RWPE2 (cell line): ENCODE measurements around the gene CLSTN2.

Source experiments
- ATAC-seq: fragments of 200-7000 bp; cut with Tn5 transposase; 3 replicates; pipeline ENCODE4 v1.9.1; 2021; ENCODE audit warnings: low read depth
- DNase-seq: peaks from one replicate; pipeline ENCODE4 v3.0.0-alpha.2; 2020; ENCODE audit warnings: low spot score
- H3K27ac ChIP-seq: fragments of 450-650 bp; 2 replicates; pipeline ENCODE4 v1.5.1; 2017; ENCODE audit warnings: mild to moderate bottlenecking; ENCODE audit not compliant: poor library complexity, severe bottlenecking
- H3K27me3 ChIP-seq: fragments of 250-450 bp; sonication (Bioruptor Pico); 2 replicates; pipeline ENCODE4 v1.5.1; 2021; ENCODE audit warnings: mild to moderate bottlenecking, moderate library complexity; ENCODE audit not compliant: insufficient read depth, poor library complexity, severe bottlenecking
- H3K36me3 ChIP-seq: fragments of 250-450 bp; sonication (Bioruptor Pico); 2 replicates; pipeline ENCODE4 v1.5.1; 2020; ENCODE audit warnings: low read depth, mild to moderate bottlenecking, moderate library complexity
- H3K4me1 ChIP-seq: fragments of 250-450 bp; sonication (Bioruptor Pico); 2 replicates; pipeline ENCODE4 v1.5.1; 2021; ENCODE audit warnings: mild to moderate bottlenecking, moderate library complexity; ENCODE audit not compliant: insufficient read depth, poor library complexity, severe bottlenecking
- H3K4me3 ChIP-seq: fragments of 250-450 bp; sonication (Bioruptor Pico); 2 replicates; pipeline ENCODE4 v1.5.1; 2021; ENCODE audit warnings: mild to moderate bottlenecking, moderate library complexity; ENCODE audit not compliant: severe bottlenecking
- H3K9me3 ChIP-seq: fragments of 250-450 bp; sonication (Bioruptor Pico); 2 replicates; pipeline ENCODE4 v1.5.1; 2021; ENCODE audit warnings: mild to moderate bottlenecking, moderate library complexity; ENCODE audit not compliant: severe bottlenecking
- TF ChIP-seq, protein P1 (sequence below): fragments of 450-650 bp; IDR thresholded peaks from one replicate; pipeline ENCODE4 v1.5.1; 2017; ENCODE audit warnings: mild to moderate bottlenecking, moderate library complexity; ENCODE audit not compliant: poor library complexity, severe bottlenecking

The CLSTN2 gene

DNA sequence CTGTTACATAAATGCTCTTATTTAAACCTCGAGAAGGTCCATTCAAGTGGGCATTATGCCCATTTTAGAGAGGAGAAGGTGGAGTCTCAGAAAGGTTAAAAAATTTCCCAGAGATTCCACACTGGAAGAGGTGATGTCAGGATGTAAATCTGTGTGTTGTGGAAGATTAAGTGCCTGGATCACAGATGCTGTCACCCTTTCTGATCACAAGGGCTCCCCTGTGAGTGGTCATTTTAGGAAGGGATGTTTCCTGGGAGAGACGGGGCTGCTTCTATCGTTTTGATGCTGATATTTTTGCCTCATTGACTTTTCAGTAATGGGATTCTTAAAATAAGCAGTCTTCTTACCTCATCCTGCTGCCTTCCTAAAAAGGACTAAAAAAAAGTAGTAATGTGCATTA is 132.5 kb downstream of the CLSTN2 start:
- Histone ChIP-seq H3K27ac (no peak overlapping the region), H3K4me1 (no peaks in the 10 kb centered on the region), H3K27me3 (no peaks in the 10 kb centered on the region), H3K36me3 (no peaks in the 10 kb centered on the region), H3K4me3 (no peak overlapping the region), H3K9me3 (no peaks in the 10 kb centered on the region)
- TF ChIP-seq, protein P1, sequence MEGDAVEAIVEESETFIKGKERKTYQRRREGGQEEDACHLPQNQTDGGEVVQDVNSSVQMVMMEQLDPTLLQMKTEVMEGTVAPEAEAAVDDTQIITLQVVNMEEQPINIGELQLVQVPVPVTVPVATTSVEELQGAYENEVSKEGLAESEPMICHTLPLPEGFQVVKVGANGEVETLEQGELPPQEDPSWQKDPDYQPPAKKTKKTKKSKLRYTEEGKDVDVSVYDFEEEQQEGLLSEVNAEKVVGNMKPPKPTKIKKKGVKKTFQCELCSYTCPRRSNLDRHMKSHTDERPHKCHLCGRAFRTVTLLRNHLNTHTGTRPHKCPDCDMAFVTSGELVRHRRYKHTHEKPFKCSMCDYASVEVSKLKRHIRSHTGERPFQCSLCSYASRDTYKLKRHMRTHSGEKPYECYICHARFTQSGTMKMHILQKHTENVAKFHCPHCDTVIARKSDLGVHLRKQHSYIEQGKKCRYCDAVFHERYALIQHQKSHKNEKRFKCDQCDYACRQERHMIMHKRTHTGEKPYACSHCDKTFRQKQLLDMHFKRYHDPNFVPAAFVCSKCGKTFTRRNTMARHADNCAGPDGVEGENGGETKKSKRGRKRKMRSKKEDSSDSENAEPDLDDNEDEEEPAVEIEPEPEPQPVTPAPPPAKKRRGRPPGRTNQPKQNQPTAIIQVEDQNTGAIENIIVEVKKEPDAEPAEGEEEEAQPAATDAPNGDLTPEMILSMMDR, result no peak
- ATAC-seq, result no peak
- no peak for DNase-seq

DNA sequence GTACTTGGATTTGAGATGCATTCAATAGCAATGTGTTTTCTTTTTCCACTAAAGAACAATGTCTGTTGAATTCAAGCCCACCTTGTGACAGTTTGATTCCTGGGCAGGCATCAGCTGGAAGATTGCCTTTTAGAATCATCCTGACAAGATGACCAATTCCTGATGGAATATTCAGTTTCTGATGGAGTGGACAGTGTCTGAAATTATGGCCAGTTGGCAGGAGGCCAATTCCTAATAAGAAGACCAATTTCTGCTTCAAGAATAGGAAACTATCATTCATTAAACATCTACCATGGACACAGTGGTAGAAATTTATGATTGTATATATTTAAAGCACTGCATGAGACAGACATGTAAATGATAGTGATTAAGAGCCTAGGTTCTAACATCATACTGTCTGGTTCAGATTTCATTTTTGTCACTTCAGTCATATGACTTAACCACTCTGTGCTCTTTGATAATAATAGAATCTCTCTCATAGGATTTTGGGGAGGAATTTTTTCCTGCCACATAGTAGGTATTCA is 133.6 kb downstream of the CLSTN2 start:
- Histone ChIP-seq H3K36me3 (no peaks in the 10 kb centered on the region), H3K4me3 (no peak overlapping the region), H3K27ac (no peak overlapping the region), H3K9me3 (no peaks in the 10 kb centered on the region), H3K27me3 (no peaks in the 10 kb centered on the region), H3K4me1 (no peaks in the 10 kb centered on the region)
- no peak for DNase-seq
- ATAC-seq, result no peak
- TF ChIP-seq, protein P1, result no peak

DNA sequence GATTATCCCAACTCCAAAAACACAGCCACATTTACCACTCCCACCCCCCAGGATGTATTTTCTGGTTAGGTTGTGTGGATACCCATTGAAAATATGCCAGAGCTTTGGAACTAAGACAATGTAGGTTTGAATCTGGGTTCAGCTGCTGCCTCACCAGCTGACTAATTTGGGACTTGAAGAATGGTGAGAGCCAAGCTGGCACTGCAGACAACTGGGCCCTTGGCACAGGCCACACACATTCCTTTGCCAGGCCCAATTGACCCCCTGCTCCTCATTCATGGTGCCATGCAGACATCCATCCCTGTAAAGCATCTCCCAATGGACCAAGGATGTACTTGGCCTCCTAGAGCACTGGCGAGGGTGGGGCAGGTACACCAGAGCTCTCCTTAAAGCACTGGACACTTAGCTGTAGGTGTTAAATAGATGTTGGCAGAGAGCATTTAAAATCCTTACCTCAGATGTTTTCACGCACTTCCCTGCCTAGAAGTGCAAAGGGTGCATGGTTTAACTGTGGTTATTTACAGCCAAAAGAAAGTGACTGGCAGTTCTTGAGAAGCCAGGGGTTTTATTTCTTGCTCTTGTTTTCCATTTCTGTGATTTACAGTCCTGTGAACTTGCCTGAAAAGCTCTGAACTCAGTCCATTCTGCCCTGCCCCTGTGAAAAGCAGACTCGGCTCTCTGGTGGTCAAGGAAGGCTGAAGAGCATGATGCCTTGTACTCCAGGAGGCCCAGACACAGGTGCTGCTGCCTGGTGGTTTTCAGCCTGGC is 138.5 kb downstream of the CLSTN2 start:
- no peaks in the 10 kb centered on the region for H3K4me1 ChIP-seq
- DNase-seq, result no peak
- TF ChIP-seq, protein P1, result no peak

DNA sequence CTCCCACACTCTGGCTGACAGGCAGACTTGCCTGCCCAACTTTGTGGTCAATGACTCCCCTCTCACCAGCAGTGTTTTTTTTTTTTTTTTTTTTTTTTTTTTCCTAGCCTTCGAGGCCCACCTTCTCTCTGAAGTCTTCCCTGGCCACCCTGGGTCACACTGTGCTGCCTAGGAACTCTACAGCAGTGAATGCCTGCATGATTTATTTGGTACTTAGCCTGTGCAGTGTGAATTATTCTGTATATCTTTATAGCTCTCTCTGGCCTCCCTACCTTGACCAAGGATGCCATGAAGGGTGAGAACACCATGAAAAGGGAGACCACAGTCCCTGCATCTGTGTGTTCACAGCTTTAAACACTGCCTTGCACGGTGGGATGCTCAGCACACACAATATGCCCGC is 141.6 kb downstream of the CLSTN2 start:
- DNase-seq (no peak), ATAC-seq (no peak)
- H3K27ac ChIP-seq, result no peak overlapping the region

More for the DNA sequence above, 138.5 kb downstream of the CLSTN2 start:
- H3K36me3 ChIP-seq, result no peaks in the 10 kb centered on the region
- ATAC-seq, result no peak
- no peak overlapping the region for H3K4me3 ChIP-seq
- H3K27ac ChIP-seq, result no peak overlapping the region
- H3K9me3 ChIP-seq, result no peaks in the 10 kb centered on the region
- no peaks in the 10 kb centered on the region for H3K27me3 ChIP-seq

More for the DNA sequence above, 141.6 kb downstream of the CLSTN2 start:
- H3K9me3 ChIP-seq, result no peaks in the 10 kb centered on the region
- H3K27me3 ChIP-seq, result no peaks in the 10 kb centered on the region
- H3K36me3 ChIP-seq, result no peaks in the 10 kb centered on the region
- H3K4me1 ChIP-seq, result no peaks in the 10 kb centered on the region
- H3K4me3 ChIP-seq, result no peak overlapping the region
- TF ChIP-seq, protein P1, result no peak
